B cell (primary cell): ENCODE data around the gene GHSR.

Experiments
- EZH2 ChIP-seq: IDR thresholded peaks from 2 replicates; pipeline ENCODE4 v1.6.1; 2012; ENCODE audit warnings: borderline replicate concordance, low read depth, mild to moderate bottlenecking, moderate library complexity, low read length; ENCODE audit not compliant: insufficient read depth, poor library complexity, severe bottlenecking
- TF ChIP-seq, protein P1 (sequence below): fragments of 200-600 bp; IDR thresholded peaks from one replicate; pipeline ENCODE4 v1.8.0; 2022; ENCODE audit warnings: antibody characterized with exemption, mild to moderate bottlenecking

DNA sequence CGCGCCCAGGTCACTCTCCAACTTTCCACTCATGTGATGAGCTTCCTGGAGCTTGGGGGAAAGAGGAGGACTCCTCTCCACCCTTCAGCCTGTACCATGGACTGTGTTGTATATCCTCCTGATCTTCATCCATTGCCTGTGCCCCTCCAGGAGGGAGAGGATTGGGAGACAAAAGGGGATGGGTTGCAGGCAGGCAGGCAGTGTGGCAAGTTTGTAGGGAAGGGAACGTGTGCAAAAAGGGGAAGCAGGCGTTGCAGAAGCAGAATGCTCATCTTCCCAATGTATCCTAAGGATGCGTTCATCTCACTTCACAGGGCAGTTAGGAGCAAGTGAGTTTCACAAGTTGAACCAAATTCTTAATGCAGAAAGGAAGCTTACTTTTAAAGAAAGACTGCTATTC, 28.1 kb upstream of the GHSR start:
- TF ChIP-seq, protein P1, sequence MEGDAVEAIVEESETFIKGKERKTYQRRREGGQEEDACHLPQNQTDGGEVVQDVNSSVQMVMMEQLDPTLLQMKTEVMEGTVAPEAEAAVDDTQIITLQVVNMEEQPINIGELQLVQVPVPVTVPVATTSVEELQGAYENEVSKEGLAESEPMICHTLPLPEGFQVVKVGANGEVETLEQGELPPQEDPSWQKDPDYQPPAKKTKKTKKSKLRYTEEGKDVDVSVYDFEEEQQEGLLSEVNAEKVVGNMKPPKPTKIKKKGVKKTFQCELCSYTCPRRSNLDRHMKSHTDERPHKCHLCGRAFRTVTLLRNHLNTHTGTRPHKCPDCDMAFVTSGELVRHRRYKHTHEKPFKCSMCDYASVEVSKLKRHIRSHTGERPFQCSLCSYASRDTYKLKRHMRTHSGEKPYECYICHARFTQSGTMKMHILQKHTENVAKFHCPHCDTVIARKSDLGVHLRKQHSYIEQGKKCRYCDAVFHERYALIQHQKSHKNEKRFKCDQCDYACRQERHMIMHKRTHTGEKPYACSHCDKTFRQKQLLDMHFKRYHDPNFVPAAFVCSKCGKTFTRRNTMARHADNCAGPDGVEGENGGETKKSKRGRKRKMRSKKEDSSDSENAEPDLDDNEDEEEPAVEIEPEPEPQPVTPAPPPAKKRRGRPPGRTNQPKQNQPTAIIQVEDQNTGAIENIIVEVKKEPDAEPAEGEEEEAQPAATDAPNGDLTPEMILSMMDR: no peak
- no peak for TF ChIP-seq EZH2
